UCSD-AML1 (cell line): ENCODE measurements around the gene METAP1D.
"Not testable (repeated sequence)": the region's sequence is repeated elsewhere in the genome, so short reads cannot be mapped to it uniquely, and the experiment has no call there.

ENCODE experiments used
- DNase-seq: peaks from one replicate; lab custom pipeline; 2025; ENCODE audit not compliant: unreplicated experiment; lab: John Stamatoyannopoulos, UW

Gene METAP1D

GRCh38 chr2:171996021-171996420 is 3.7 kb upstream of the METAP1D start:
- DNase-seq: no peak

- DNase-seq: not testable (repeated sequence)
Measured at GRCh38 chr2:171997031-171997430, 2.7 kb upstream of the METAP1D start.

GRCh38 chr2:171999161-171999560 is 592 bp upstream of the METAP1D start:
- no peak for DNase-seq

GRCh38 chr2:172000696-172001361 is 1.1 kb downstream of the METAP1D start:
- no peak for DNase-seq

- DNase-seq: no peak
Measured at GRCh38 chr2:172007372-172007771, 7.6 kb downstream of the METAP1D start.

GRCh38 chr2:172009823-172010222 is 10.1 kb downstream of the METAP1D start:
- DNase-seq: no peak

- no peak for DNase-seq
Measured at GRCh38 chr2:172011812-172012575, 12.2 kb downstream of the METAP1D start.

- DNase-seq: no peak
Measured at GRCh38 chr2:172012677-172013391, 13.1 kb downstream of the METAP1D start.

GRCh38 chr2:172013396-172013795 is 13.6 kb downstream of the METAP1D start:
- no peak for DNase-seq

- DNase-seq: peak; percentile 28
Measured at GRCh38 chr2:172021074-172021931, 21.6 kb downstream of the METAP1D start.

- DNase-seq: no peak
Measured at GRCh38 chr2:172021955-172022354, 22.2 kb downstream of the METAP1D start.

- no peak for DNase-seq
Measured at GRCh38 chr2:172031536-172031935, 31.8 kb downstream of the METAP1D start.

- DNase-seq: no peak
Measured at GRCh38 chr2:172038121-172038520, 38.4 kb downstream of the METAP1D start.

- DNase-seq: no peak
Measured at GRCh38 chr2:172038604-172039003, 38.9 kb downstream of the METAP1D start.

GRCh38 chr2:172039011-172039704 is 39.4 kb downstream of the METAP1D start:
- DNase-seq: no peak

- no peak for DNase-seq
Measured at GRCh38 chr2:172040311-172040710, 40.6 kb downstream of the METAP1D start.

- DNase-seq: no peak
Measured at GRCh38 chr2:172046080-172046678, 46.4 kb downstream of the METAP1D start.

- no peak for DNase-seq
Measured at GRCh38 chr2:172046866-172047565, 47.3 kb downstream of the METAP1D start.
